H7 (cell line): Measurements from ENCODE around the gene PLA1A. TPM values are rescaled to one million over a fixed set of nuclear protein-coding genes. Genes with fewer than 3 reads are reported as not detected.

Experiments used
- DNase-seq: peaks from one replicate; pipeline ENCODE4 v3.0.0; 2012
- H3K27me3 ChIP-seq: 2 replicates; pipeline ENCODE4 v1.6.0; 2011; ENCODE audit warnings: mild to moderate bottlenecking, low read length; ENCODE audit not compliant: control insufficient read depth, insufficient read depth
- H3K36me3 ChIP-seq: replicated peaks from 2 replicates; pipeline ENCODE4 v1.5.1; 2011; ENCODE audit warnings: low read length; ENCODE audit not compliant: control insufficient read depth, insufficient read depth
- H3K4me3 ChIP-seq: 2 replicates; pipeline ENCODE4 v1.5.1; 2011; ENCODE audit warnings: low read depth, mild to moderate bottlenecking, control low read depth, low read length, moderate library complexity; ENCODE audit not compliant: insufficient read depth
- total RNA-seq: library from RNA; depleted of rRNA; stranded (reverse); fragments of >200 nt; shearing (Covaris generic); gene quantifications from 2 replicates; pipeline ENCODE4 v1.2.3, GENCODE V29; 2014

PLA1A gene
- total RNA-seq, 1 experiment from 2014 or later: not detected

- DNase-seq: no peak
- Histone ChIP-seq H3K4me3 (no peak overlapping the region), H3K36me3 (no peaks in the 10 kb centered on the region), H3K27me3 (no peaks in the 10 kb centered on the region)
These were observed 49.5 kb downstream of the PLA1A start for GRCh38 chr3:119647171-119647570.

DNA sequence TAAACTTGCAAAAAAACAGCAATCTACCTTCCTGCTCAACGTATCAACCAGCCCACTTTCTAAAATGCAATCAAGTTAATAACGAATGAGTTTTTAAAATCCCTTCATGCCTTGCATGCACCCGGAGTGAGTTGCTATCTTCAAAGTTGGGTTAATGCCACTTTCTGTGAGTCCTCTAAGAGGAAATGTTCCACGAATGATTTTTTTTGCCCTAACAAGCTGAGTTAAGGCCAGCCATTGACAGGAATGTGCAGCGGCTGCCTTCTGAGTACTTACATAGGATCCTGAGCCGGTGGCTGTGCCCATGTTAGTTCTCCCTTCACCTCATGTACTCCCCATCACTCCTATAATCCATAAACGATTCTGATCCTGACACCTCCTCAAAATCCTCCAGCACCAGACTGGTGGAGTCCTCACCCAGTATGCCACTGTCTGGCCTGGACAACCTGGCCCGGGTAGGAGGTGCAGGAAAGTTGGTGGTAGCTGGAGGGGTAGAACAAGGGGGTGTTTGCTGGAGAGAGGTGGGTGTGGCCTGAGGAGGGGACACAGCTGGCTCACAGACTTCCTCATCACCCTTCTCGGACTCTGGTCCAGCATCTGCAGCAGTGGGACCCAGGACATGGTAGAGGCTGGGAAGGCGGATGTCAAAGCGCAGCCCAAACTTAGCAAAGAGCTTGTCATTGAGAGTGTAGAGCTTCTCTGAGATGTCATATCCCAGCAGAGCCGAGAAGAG, 50.3 kb downstream of the PLA1A start:
- no peak for DNase-seq
- Histone ChIP-seq H3K27me3 (no peaks in the 10 kb centered on the region), H3K4me3 (no peak overlapping the region), H3K36me3 (no peaks in the 10 kb centered on the region)

GRCh38 chr3:119649761-119650160, 52.1 kb downstream of the PLA1A start:
- Histone ChIP-seq H3K27me3 (no peaks in the 10 kb centered on the region), H3K36me3 (no peaks in the 10 kb centered on the region), H3K4me3 (no peak overlapping the region)
- DNase-seq: no peak

GRCh38 chr3:119652306-119653033, 54.8 kb downstream of the PLA1A start:
- no peaks in the 10 kb centered on the region for H3K36me3 ChIP-seq
- DNase-seq: no peak
- H3K27me3 ChIP-seq: no peaks in the 10 kb centered on the region

DNA sequence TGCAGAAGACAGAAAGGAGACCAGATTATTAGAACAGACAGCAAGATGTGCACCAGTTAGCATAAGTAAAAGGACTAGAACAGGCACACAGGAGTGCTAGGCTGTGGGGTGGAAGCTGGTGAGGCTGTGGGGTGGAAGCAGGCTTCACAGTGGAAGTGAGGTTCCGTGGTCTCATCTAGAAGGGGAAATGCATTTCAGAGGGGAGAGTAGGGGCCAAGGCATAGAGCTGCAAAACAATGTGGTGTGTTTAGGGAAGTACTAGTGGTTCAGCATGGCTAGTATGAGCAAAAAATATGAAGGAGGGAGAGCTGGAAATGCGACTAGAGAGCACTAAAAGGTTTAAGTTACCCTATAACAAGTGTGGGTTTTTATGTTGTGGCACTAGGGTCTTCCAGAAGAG, 56.2 kb downstream of the PLA1A start:
- H3K36me3 ChIP-seq: no peaks in the 10 kb centered on the region
- no peak overlapping the region for H3K4me3 ChIP-seq
- no peaks in the 10 kb centered on the region for H3K27me3 ChIP-seq
- no peak for DNase-seq

More at GRCh38 chr3:119652306-119653033, 54.8 kb downstream of the PLA1A start:
- H3K4me3 ChIP-seq: no peak overlapping the region

- no peaks in the 10 kb centered on the region for H3K36me3 ChIP-seq
- no peaks in the 10 kb centered on the region for H3K27me3 ChIP-seq
- no peak overlapping the region for H3K4me3 ChIP-seq
- DNase-seq: no peak
These were observed 60.4 kb downstream of the PLA1A start for GRCh38 chr3:119657887-119658702.

- H3K27me3 ChIP-seq: no peaks in the 10 kb centered on the region
- H3K4me3 ChIP-seq: no peak overlapping the region
- DNase-seq: no peak
- no peaks in the 10 kb centered on the region for H3K36me3 ChIP-seq
These were observed 61.3 kb downstream of the PLA1A start for GRCh38 chr3:119658994-119659393.

DNA sequence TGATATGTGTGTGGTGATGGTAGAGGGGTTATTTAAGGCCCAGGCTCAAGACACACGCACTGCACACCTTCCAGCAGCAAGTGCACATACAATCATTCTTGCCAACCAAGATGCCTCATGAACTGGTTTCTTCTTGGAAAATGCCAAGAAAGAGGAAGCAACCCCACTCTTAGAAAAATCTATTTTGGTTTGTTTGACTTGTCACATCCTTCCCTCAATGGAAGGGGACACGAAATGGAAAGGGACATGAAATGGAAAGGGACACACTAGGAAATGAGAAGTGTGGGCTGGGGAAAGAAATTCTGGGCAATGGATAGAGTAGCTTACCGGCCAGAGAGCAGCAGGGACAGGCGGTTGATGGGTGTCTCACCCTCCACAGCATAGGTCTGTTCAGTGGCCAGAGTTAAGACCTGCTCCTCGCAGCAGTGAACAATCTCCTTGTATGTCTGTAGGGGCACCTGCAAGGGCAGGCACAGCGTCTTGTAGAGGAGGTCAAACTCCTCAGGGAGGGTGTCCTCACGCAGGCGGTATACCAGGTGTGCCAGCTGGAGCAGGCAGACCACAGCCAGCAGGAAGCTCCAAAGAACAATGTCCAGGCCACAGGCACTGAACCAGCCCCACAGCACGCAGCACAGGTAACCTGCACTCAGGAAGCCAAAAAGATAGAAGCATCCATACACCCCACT, 62.1 kb downstream of the PLA1A start:
- Histone ChIP-seq H3K4me3 (no peak overlapping the region), H3K36me3 (no peaks in the 10 kb centered on the region), H3K27me3 (no peaks in the 10 kb centered on the region)
- no peak for DNase-seq

GRCh38 chr3:119660474-119661440, 63.1 kb downstream of the PLA1A start, which contains the start of gene POPDC2:
Gene POPDC2, minus strand, starts transcription at chr3:119660589. Its CDS starts 166 bp downstream, at chr3:119660423.
- no peaks in the 10 kb centered on the region for H3K27me3 ChIP-seq
- no peaks in the 10 kb centered on the region for H3K36me3 ChIP-seq
- no peak for DNase-seq
- H3K4me3 ChIP-seq: no peak within 1 kb of the TSS

- no peak for DNase-seq
- Histone ChIP-seq H3K36me3 (no peaks in the 10 kb centered on the region), H3K4me3 (no peak overlapping the region), H3K27me3 (no peaks in the 10 kb centered on the region)
These were observed 65.1 kb downstream of the PLA1A start for GRCh38 chr3:119662604-119663373.

GRCh38 chr3:119663885-119664284, 66.2 kb downstream of the PLA1A start:
- no peaks in the 10 kb centered on the region for H3K36me3 ChIP-seq
- no peak overlapping the region for H3K4me3 ChIP-seq
- no peaks in the 10 kb centered on the region for H3K27me3 ChIP-seq
- no peak for DNase-seq

GRCh38 chr3:119664370-119664769, 66.7 kb downstream of the PLA1A start:
- no peaks in the 10 kb centered on the region for H3K27me3 ChIP-seq
- no peak for DNase-seq
- H3K36me3 ChIP-seq: no peaks in the 10 kb centered on the region
- no peak overlapping the region for H3K4me3 ChIP-seq
